MM.1S (cell line): ENCODE results near the gene DTNB.

Experiments used
- CTCF ChIP-seq: fragments of 300-600 bp; sonication (generic); IDR thresholded peaks from 2 replicates; pipeline ENCODE4 v1.5.1; 2016; ENCODE audit warnings: antibody characterized with exemption, low read length, mixed read lengths
- EZH2 ChIP-seq: fragments of 300-600 bp; sonication (generic); optimal IDR thresholded peaks from 2 replicates; pipeline ENCODE3; 2017; ENCODE audit warnings: low read depth, mild to moderate bottlenecking, antibody characterized with exemption, low read length, mixed read lengths
- EZH2phosphoT487 ChIP-seq: fragments of 300-600 bp; sonication (generic); IDR thresholded peaks from 2 replicates; pipeline ENCODE4 v1.6.1; 2018; ENCODE audit warnings: antibody characterized with exemption, low read length

- no peak for TF ChIP-seq EZH2
- no peak for TF ChIP-seq CTCF
- no peak for TF ChIP-seq EZH2phosphoT487
Observed at GRCh38 chr2:25437881-25438662, 235.3 kb downstream of the DTNB start.
